ENCODE measurements around the gene RILP.
A peak's percentile ranks its signal among the peaks of the same experiment; 100 is the strongest.

Gene RILP

GRCh38 chr17:1651559-1651844 is 1.8 kb upstream of the RILP start (continued):
- TF ChIP-seq POU6F1 (CRISPR knock-in tag; IDR thresholded peaks at IDR 0.05; ENCODE audit: borderline replicate concordance, low read depth): no peak

GRCh38 chr17:1650731-1651558 is 1.3 kb upstream of the RILP start:
- TF ChIP-seq TCF4 (CRISPR knock-in tag; IDR thresholded peaks at IDR 0.05; ENCODE audit: borderline replicate concordance) (no peak), ESRRG (CRISPR knock-in tag; IDR thresholded peaks at IDR 0.05) (no peak), TOX (CRISPR knock-in tag; IDR thresholded peaks at IDR 0.05; ENCODE audit: borderline replicate concordance) (no peak), ZFP30 (CRISPR knock-in tag; IDR thresholded peaks at IDR 0.05) (no peak), CREB5 (CRISPR knock-in tag; IDR thresholded peaks at IDR 0.05; ENCODE audit: low read depth) (no peak), OSR1 (CRISPR knock-in tag; IDR thresholded peaks at IDR 0.05) (no peak), ZFP3 (CRISPR knock-in tag; IDR thresholded peaks at IDR 0.05) (no peak), ZNF565 (CRISPR knock-in tag; conservative IDR thresholded peaks at IDR 0.05; ENCODE audit: low read depth) (no peak), PATZ1 (CRISPR knock-in tag; IDR thresholded peaks at IDR 0.05; ENCODE audit: borderline replicate concordance) (no peak), ISL1 (CRISPR knock-in tag; IDR thresholded peaks at IDR 0.05) (no peak), ARNTL (CRISPR knock-in tag; IDR thresholded peaks at IDR 0.05; ENCODE audit: borderline replicate concordance, low read depth) (no peak), RARB (CRISPR knock-in tag; IDR thresholded peaks at IDR 0.05) (no peak), BACH2 (CRISPR knock-in tag; IDR thresholded peaks at IDR 0.05; ENCODE audit: borderline replicate concordance) (no peak), ZNF70 (CRISPR knock-in tag; IDR thresholded peaks at IDR 0.05) (no peak), GLIS3 (CRISPR knock-in tag; IDR thresholded peaks at IDR 0.05) (no peak), TSHZ2 (CRISPR knock-in tag; IDR thresholded peaks at IDR 0.05) (no peak)
- no peak for ATAC-seq

GRCh38 chr17:1648963-1649843 is 463 bp downstream of the RILP start:
- ATAC-seq: peak; percentile 84
- TF ChIP-seq GLIS3 (CRISPR knock-in tag; IDR thresholded peaks at IDR 0.05) (no peak), CSRNP3 (CRISPR knock-in tag; IDR thresholded peaks at IDR 0.05) (no peak), TOX (CRISPR knock-in tag; IDR thresholded peaks at IDR 0.05; ENCODE audit: borderline replicate concordance) (no peak), ZC3H10 (CRISPR knock-in tag; IDR thresholded peaks at IDR 0.05) (no peak), ZNF70 (CRISPR knock-in tag; IDR thresholded peaks at IDR 0.05) (no peak), ZNF8 (CRISPR knock-in tag; IDR thresholded peaks at IDR 0.05) (no peak), PATZ1 (CRISPR knock-in tag; IDR thresholded peaks at IDR 0.05; ENCODE audit: borderline replicate concordance) (no peak), OSR1 (CRISPR knock-in tag; IDR thresholded peaks at IDR 0.05) (no peak), ZFP30 (CRISPR knock-in tag; IDR thresholded peaks at IDR 0.05) (no peak), TCF4 (CRISPR knock-in tag; IDR thresholded peaks at IDR 0.05; ENCODE audit: borderline replicate concordance) (no peak), ESRRG (CRISPR knock-in tag; IDR thresholded peaks at IDR 0.05) (no peak), ISL1 (CRISPR knock-in tag; IDR thresholded peaks at IDR 0.05) (no peak), ZFP3 (CRISPR knock-in tag; IDR thresholded peaks at IDR 0.05) (no peak), CREB5 (CRISPR knock-in tag; IDR thresholded peaks at IDR 0.05; ENCODE audit: low read depth) (no peak), PPARA (CRISPR knock-in tag; IDR thresholded peaks at IDR 0.05; ENCODE audit: borderline replicate concordance) (no peak), SNAI2 (CRISPR knock-in tag; IDR thresholded peaks at IDR 0.05) (no peak)

Data from SK-N-SH treated with all-trans-retinoic acid at 6 μM for 48 hours (cell line).